ENCODE measurements around the gene EVA1A.

The EVA1A gene

DNA sequence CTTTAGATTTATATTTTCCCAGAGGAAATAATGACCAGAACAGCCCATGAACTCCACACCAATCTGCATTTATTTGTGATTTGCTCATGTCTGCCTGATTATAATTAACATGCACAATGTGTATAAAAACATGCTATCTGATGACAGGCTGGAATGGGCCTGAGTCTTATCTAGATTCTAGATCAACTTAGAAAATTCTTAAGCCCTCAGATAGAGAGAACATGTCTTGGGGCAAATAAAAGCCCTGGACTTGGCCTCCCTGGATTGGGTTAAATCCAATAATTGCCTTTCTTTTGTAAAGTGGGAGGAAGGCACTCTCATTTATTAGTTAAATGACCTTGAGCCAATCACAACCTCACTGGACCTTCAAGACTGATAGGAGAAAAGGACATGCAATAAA, 61.8 kb downstream of the EVA1A start (continued):
- TF ChIP-seq CSRNP3 (CRISPR knock-in tag; IDR thresholded peaks at IDR 0.05), result no peak
- no peak for TF ChIP-seq TCF4 (CRISPR knock-in tag; IDR thresholded peaks at IDR 0.05; ENCODE audit: borderline replicate concordance)
- no peak for TF ChIP-seq PPARA (CRISPR knock-in tag; IDR thresholded peaks at IDR 0.05; ENCODE audit: borderline replicate concordance)
- no peak for TF ChIP-seq ZNF70 (CRISPR knock-in tag; IDR thresholded peaks at IDR 0.05)
- TF ChIP-seq CSDC2 (CRISPR knock-in tag; IDR thresholded peaks at IDR 0.05), result no peak
- no peak for TF ChIP-seq SNAI2 (CRISPR knock-in tag; IDR thresholded peaks at IDR 0.05)

DNA sequence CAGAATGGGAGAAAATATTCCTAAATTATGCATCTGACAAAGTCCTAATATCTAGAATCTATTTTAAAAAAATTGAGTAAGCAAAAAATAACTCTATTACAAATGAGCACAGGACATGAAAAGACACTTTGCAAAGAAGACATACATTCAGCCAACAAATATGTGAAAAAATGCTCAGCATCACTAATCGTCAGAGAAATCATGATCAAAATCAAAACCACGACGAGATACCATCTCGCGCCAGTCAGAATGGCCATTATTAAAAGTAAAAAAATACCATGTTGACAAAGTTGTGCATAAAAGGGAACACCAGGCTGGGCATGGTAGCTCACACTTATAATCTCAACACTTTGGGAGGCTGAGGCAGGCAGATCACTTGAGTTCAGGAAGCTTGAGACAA, 63.5 kb downstream of the EVA1A start:
- no peak for ATAC-seq
- TF ChIP-seq ZC3H10 (CRISPR knock-in tag; IDR thresholded peaks at IDR 0.05), result no peak
- TF ChIP-seq TOX (CRISPR knock-in tag; IDR thresholded peaks at IDR 0.05; ENCODE audit: borderline replicate concordance), result no peak
- no peak for TF ChIP-seq ISL1 (CRISPR knock-in tag; IDR thresholded peaks at IDR 0.05)
- TF ChIP-seq ZNF8 (CRISPR knock-in tag; IDR thresholded peaks at IDR 0.05), result no peak
- TF ChIP-seq ZNF70 (CRISPR knock-in tag; IDR thresholded peaks at IDR 0.05), result no peak
- TF ChIP-seq ZNF565 (CRISPR knock-in tag; conservative IDR thresholded peaks at IDR 0.05; ENCODE audit: low read depth), result no peak
- TF ChIP-seq OSR1 (CRISPR knock-in tag; IDR thresholded peaks at IDR 0.05), result no peak
- no peak for TF ChIP-seq BACH2 (CRISPR knock-in tag; IDR thresholded peaks at IDR 0.05; ENCODE audit: borderline replicate concordance)

DNA sequence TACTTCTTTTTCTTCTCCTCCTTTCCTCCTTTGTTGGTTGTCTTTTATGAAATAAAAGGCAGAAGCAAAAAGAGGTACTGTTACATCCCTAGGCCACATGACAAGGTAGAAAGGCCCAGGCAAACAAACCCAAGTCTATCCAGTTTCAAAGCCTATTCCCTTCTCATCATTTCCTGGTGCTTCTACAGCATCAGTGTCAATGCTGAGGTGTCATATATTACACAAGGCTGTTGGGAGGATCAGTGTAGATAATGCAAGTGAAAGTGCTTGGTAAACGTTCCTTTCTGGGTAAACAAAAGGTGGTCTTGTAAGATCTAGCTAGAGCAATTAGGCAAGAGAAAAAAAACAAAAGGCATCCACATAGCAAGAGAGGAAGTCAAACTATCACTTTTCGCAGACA, 64.9 kb downstream of the EVA1A start:
- TF ChIP-seq ZNF70 (CRISPR knock-in tag; IDR thresholded peaks at IDR 0.05) (no peak), ZNF565 (CRISPR knock-in tag; conservative IDR thresholded peaks at IDR 0.05; ENCODE audit: low read depth) (no peak), SNAI2 (CRISPR knock-in tag; IDR thresholded peaks at IDR 0.05) (no peak), ZFP30 (CRISPR knock-in tag; IDR thresholded peaks at IDR 0.05) (no peak), PPARA (CRISPR knock-in tag; IDR thresholded peaks at IDR 0.05; ENCODE audit: borderline replicate concordance) (no peak), TCF4 (CRISPR knock-in tag; IDR thresholded peaks at IDR 0.05; ENCODE audit: borderline replicate concordance) (no peak), BACH2 (CRISPR knock-in tag; IDR thresholded peaks at IDR 0.05; ENCODE audit: borderline replicate concordance) (no peak), ZNF8 (CRISPR knock-in tag; IDR thresholded peaks at IDR 0.05) (no peak), TOX (CRISPR knock-in tag; IDR thresholded peaks at IDR 0.05; ENCODE audit: borderline replicate concordance) (no peak), CSDC2 (CRISPR knock-in tag; IDR thresholded peaks at IDR 0.05) (no peak), ISL1 (CRISPR knock-in tag; IDR thresholded peaks at IDR 0.05) (no peak), ZC3H10 (CRISPR knock-in tag; IDR thresholded peaks at IDR 0.05) (no peak), POU6F1 (CRISPR knock-in tag; IDR thresholded peaks at IDR 0.05; ENCODE audit: borderline replicate concordance, low read depth) (no peak), PATZ1 (CRISPR knock-in tag; IDR thresholded peaks at IDR 0.05; ENCODE audit: borderline replicate concordance) (no peak), TSHZ2 (CRISPR knock-in tag; IDR thresholded peaks at IDR 0.05) (no peak)
- no peak for ATAC-seq

DNA sequence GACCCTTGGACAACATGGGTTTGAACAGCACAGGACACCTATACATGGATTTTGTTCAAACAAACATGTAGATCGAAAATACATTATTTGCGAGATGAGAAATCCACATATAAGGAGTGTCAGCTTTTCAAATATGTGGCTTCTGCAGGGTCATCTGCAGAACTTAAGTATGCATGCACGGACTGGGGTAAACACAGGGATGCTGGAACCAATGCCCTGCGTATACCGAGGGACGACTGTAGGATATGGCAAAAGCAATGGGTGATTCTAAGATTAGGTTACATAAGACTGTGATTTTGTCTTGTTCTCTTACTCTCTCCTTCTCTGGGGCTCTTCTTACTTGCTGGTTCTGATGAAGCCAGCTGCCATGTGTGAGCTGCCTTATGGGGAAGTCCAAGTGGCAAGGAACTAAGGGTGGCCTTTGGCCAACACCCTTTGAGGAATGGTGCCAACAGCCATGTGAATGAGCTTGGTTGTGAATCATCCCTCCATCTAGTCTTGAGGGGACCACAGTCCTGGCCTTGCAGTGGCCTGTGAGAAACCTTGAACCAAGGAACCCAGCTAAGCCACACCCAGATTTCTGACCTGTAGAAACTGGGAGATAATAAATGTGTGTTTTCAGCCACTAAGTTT, 66.5 kb downstream of the EVA1A start:
- TF ChIP-seq ARNTL (CRISPR knock-in tag; IDR thresholded peaks at IDR 0.05; ENCODE audit: borderline replicate concordance, low read depth), result no peak
- no peak for TF ChIP-seq ZFP3 (CRISPR knock-in tag; IDR thresholded peaks at IDR 0.05)
- no peak for ATAC-seq

Data from SK-N-SH treated with all-trans-retinoic acid at 6 μM for 48 hours (cell line).